ENCODE data around the gene KATNB1. TPM values are rescaled to one million over a fixed set of nuclear protein-coding genes. Genes with fewer than 3 reads are reported as not detected.

KATNB1 gene
- total RNA-seq, 1 donor from 2014 or later: 12.9 TPM

GRCh38 chr16:57734308-57734924 lies 1.2 kb upstream of the KATNB1 start:
- Histone ChIP-seq H3K27me3 (ENCODE audit: control insufficient read depth, insufficient read depth, low read length) (no peaks in the 10 kb centered on the region), H3K4me3 (ENCODE audit: low read depth, low read length) (peak overlapping the region; percentile 94), H3K36me3 (ENCODE audit: control insufficient read depth, insufficient read depth, low read length) (peaks cover 2% of the 10 kb centered on the region)
- no peak for DNase-seq (ENCODE audit: low read depth)
- no peak for TF ChIP-seq CTCF (IDR thresholded peaks at IDR 0.05; ENCODE audit: insufficient read depth, low read length, severe bottlenecking)
- FAIRE-seq: no peak

GRCh38 chr16:57734925-57735754 lies 430 bp upstream of the KATNB1 start:
- TF ChIP-seq CTCF (IDR thresholded peaks at IDR 0.05; ENCODE audit: insufficient read depth, low read length, severe bottlenecking): no peak
- H3K4me3 ChIP-seq (ENCODE audit: low read depth, low read length): peak overlapping the region; percentile 96
- FAIRE-seq (peak; percentile 95), DNase-seq (ENCODE audit: low read depth) (peak; percentile 99)
- no peaks in the 10 kb centered on the region for H3K27me3 ChIP-seq (ENCODE audit: control insufficient read depth, insufficient read depth, low read length)
- H3K36me3 ChIP-seq (ENCODE audit: control insufficient read depth, insufficient read depth, low read length): peaks cover 2% of the 10 kb centered on the region

GRCh38 chr16:57736419-57737351 lies 1.1 kb downstream of the KATNB1 start:
- no peak for FAIRE-seq
- Histone ChIP-seq H3K27me3 (ENCODE audit: control insufficient read depth, insufficient read depth, low read length) (no peaks in the 10 kb centered on the region), H3K36me3 (ENCODE audit: control insufficient read depth, insufficient read depth, low read length) (peaks cover 6% of the 10 kb centered on the region), H3K4me3 (ENCODE audit: low read depth, low read length) (peak overlapping the region; percentile 96)
- DNase-seq (ENCODE audit: low read depth): peak; percentile 69
- peak; percentile 26 for TF ChIP-seq CTCF (IDR thresholded peaks at IDR 0.05; ENCODE audit: insufficient read depth, low read length, severe bottlenecking)

GRCh38 chr16:57738844-57739243 lies 3.3 kb downstream of the KATNB1 start:
- DNase-seq (ENCODE audit: low read depth) (no peak), FAIRE-seq (no peak)
- peaks cover 9% of the 10 kb centered on the region for H3K36me3 ChIP-seq (ENCODE audit: control insufficient read depth, insufficient read depth, low read length)
- TF ChIP-seq CTCF (IDR thresholded peaks at IDR 0.05; ENCODE audit: insufficient read depth, low read length, severe bottlenecking): no peak
- no peak overlapping the region for H3K4me3 ChIP-seq (ENCODE audit: low read depth, low read length)
- H3K27me3 ChIP-seq (ENCODE audit: control insufficient read depth, insufficient read depth, low read length): no peaks in the 10 kb centered on the region

- H3K27me3 ChIP-seq (ENCODE audit: control insufficient read depth, insufficient read depth, low read length): no peaks in the 10 kb centered on the region
- DNase-seq (ENCODE audit: low read depth) (no peak), FAIRE-seq (no peak)
- H3K36me3 ChIP-seq (ENCODE audit: control insufficient read depth, insufficient read depth, low read length): peaks cover 16% of the 10 kb centered on the region
- H3K4me3 ChIP-seq (ENCODE audit: low read depth, low read length): no peak overlapping the region
- TF ChIP-seq CTCF (IDR thresholded peaks at IDR 0.05; ENCODE audit: insufficient read depth, low read length, severe bottlenecking): no peak
Measured at GRCh38 chr16:57739756-57740422, 4.3 kb downstream of the KATNB1 start.
